SIG-M5 treated with dmso at 0.1 percent for 504 hours (cell line): ENCODE measurements around the gene INMT.
"Not testable (repeated sequence)": the region's sequence is repeated elsewhere in the genome, so short reads cannot be mapped to it uniquely, and the experiment has no call there.

Experiments used
- DNase-seq: peaks from one replicate; lab custom pipeline; 2025; ENCODE audit not compliant: unreplicated experiment; lab: John Stamatoyannopoulos, UW

INMT gene

DNA sequence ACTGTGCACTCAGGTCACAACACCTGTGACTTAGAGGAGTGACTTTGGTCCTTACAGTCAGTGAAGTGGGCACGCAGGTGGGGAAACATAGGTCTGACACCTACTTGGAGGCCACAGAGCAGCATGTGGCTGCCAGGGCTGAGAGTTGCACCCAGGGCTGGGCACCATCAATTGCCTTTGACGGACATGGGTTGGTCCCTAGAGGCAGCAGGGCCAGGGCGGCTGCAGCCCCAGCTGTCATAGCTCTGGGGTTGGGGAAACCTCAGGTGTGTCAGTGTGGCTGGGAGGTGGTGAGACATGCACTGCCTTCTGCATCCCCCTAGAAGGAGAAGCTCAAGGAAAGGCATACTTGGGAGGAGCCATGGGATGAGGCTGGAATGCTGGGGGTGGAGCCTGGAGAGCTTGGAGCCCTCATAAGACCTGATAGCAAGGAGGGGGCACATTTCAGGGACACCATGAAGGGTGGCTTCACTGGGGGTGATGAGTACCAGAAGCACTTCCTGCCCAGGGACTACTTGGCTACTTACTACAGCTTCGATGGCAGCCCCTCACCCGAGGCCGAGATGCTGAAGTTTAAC is at the start of gene INMT:
INMT (plus strand) TSS at position 440 of the 578 bp plus-strand sequence; CDS start at position 456, 16 bp downstream.
- DNase-seq = no peak

DNA sequence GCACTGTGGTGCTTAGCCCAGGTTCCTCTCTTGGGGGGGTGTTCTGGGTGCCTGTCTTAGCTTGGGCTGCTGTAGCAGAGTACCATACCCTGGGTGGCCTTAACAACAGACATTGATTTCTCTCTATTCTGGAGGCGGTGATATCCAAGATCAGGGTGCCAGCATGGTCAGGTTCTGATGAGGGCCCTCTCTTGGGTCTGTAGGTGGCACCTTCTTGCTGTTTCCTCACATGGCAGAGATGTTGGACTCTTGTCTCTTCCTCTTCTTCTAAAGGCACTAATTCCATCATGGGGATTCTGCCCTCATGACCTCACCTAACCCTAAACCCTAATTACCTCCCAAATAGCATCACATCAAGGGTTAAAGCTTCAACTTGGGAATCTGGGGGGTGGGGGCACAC is 49.7 kb upstream of the INMT start:
- peak; percentile 52 for DNase-seq

DNA sequence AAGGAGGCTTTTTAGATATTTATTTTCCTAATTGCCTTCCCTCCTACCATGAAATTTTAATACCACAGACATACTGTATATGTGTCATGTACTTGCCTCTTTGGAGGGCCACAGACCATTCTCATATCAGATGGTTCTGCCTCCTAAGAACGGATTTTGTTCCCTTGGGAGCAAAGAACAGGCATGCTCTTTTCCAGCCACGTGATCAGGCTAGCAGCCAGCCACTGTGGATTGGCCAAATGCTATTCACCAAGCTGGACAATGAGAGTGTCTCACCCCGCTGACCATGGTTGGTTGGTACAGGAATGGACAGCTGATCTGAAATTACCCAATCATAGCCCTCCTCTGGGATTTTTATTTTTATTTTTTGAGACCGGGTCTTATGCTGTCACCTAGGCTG is 48.2 kb upstream of the INMT start:
- DNase-seq = no peak

DNA sequence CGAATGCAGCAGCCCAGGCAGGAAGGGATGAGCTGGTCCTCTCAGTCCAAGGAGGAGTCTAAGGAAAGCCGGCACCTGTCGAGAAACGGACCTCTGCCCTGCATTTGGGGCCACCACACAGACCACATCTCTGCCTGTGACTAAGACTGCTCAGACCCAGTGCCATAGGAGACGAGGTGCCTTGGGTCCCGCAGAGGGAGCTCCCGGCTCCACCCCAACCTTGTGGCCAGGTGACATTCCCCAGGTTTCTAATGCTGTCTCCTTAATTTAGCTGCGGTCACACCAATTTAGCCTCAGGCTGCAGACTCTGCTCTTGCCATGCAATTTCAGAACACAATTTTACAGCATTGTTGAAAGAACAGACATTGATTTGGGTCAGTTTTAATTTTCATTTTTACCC is 46.9 kb upstream of the INMT start:
- no peak for DNase-seq

DNA sequence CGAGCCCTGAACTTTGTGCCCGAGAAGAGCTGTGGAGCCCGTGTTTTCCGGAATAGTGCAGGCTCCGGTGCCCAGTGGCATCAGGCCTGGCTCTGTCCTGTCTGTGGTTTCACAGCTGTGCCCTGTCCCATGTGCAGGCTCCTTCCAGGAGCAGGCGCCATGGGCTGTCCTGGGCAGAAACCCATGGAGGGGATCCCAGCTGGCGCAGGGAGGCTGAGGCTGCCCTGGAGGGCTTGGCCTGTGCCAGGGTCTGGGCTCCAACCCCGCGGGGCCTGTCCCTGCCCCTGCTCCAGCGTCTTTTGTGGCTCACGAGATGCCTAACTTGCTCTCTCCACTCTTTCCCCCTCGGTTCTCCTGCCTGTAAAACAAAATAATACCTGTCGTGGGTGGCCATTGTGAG is 46.3 kb upstream of the INMT start:
- no peak for DNase-seq

DNA sequence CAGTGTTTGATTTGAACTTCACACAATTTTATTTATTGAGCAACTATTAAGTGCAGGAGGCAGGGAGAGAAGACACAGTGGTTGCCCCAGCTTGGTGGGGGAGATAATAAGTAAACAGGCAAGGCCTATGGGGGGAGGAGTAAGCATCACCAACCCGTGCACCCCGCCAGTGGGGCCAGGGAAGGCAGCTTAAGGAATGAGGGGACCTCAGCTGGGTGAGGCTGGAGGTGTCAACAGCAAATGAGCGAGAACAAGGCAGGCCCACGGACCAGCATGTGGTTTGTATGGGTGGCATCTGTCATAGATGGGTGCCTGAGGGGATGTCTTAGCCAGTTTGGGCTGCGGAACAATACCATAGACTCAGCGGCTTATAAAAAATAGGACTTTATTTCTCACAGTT is 45.6 kb upstream of the INMT start:
- DNase-seq = no peak

DNA sequence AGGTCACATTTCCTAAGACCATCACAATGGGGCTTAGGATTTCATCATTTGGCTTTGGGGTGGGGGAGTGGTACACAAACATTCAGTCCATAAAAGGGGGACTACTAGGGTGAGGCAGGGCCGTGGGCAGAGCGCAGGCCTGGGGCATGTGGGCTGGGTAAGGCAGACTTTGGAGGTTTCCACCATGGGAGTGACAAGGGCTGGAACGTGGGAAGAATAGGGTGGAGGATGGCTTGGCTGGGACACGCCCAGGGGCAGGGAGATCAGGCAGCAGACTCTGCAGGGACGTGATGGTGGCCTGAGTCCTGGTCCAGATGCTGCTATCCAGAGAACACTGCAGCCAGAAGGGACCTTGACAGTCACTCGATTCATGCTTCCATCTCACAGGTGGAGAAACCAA is 45.0 kb upstream of the INMT start:
- no peak for DNase-seq

DNA sequence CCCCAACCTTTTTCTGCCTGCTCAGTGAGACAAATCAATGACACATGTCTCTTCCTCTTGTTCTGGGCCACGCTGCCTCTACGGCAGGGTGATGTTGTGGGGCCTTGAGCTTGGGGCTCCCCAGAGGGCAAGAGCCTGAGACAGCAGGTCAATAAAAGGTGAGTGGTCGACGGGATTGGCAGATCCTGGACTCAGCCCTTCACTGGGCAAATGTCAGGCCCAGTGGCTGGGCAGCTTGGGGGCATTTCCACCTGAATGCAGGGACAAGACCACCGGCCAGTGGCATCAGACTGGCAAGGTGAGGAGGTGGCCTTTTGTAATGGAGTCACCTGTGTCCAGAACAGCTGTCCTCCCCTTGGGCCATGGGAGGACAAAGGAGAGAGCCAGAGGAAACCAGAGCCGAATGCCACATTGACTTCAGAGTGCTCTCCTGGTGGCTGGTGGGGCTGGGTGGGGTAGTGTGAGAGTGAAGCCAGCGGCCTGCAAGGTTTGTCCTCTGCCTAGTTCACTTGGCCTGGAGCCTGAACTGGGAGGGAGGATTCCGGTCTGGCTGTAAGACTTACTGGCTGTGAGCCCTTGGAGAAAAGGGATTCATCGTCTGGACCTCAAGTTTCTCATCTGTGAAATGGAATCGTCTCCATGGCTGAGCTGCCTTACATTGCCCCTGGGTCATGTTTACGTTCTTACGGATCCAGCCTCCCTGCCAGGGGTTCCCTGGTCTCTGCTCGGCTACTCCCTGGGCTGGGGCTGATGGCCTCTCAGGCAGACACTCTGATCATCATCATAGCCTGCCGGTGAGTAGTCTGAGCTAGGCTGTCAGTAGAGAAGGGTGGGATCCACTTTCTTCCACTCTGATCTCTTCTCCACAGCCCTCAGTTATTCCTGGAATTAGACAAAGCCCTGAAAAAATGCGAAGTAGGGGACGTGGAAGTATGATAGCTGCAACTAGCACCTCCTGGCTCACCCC is 44.3 kb upstream of the INMT start:
- DNase-seq = no peak

DNA sequence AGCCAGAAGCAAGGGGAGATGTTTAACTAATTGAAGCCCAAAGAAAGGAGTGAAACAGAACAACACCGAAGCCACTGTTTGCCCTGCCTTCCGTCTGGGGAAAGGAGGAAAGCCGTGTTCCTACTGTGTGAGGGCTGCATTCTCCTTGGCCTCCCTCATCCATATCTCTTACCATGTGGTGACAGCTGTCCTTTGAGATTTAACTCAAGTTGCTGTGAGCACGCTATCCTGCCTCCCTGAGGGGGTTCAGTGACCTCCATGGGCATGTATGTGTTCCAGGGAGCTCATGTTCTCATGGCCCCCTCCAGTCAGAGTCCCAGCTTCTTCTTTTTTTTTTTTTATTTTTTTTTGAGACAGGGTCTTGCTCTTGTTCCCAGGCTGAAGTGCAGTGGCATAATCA is 43.5 kb upstream of the INMT start:
- no peak for DNase-seq

DNA sequence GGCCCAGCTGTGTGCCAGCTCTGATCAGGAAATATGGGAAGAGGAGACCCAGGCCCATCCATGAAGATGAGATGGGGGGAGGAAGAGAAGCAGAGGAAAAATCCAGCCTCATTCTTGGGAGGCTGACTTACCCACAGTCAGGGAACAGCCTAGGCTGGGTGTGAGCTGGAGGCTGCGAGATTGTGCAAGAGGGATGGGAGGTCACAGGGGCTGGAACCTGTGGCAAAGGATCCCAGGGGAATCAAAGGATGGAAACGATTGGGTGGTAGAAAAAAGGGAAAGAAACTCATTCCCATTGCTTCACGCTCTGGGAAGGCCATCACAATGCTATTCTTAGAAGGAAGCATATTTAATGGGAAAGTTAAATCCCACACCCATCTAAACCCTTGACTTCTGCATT is 43.0 kb upstream of the INMT start:
- no peak for DNase-seq

DNA sequence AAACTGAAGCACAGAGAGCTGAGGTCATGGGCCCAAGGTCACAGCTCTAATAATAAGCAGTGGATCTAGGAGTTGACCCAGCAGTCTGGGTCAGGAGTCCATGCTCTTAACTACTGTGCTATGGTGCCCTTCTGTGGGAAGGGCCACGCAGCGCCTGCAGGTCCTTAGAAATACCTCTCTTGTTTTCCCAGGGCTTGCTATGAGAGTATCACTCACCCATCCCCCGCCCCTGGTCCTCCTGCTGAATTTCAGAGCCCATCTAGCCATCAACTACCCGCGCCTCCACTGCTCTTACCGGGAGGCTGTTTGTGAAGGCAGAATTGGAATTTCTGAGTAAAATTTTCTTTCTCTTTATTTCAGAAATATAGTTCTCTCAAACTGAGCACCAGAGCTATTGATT is 42.4 kb upstream of the INMT start:
- DNase-seq = no peak

DNA sequence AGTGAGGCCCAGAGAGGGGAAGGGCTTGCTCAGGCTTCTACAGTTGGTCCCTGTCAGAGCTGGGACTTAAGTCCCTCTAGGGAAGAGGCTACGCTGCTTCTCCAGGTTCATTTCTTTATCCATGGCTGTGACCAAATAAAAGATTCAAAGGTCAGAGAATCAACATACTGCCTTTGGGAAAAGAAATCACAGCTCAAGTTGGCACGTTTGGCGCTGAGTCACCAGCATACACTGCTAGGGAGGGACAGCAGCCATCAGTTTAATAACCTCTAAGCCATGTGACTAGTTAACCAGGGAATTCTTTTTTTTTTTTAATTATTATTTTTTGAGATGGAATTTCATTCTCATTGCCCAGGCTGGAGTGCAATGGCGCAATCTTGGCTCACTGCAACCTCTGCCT is 41.3 kb upstream of the INMT start:
- no peak for DNase-seq

DNA sequence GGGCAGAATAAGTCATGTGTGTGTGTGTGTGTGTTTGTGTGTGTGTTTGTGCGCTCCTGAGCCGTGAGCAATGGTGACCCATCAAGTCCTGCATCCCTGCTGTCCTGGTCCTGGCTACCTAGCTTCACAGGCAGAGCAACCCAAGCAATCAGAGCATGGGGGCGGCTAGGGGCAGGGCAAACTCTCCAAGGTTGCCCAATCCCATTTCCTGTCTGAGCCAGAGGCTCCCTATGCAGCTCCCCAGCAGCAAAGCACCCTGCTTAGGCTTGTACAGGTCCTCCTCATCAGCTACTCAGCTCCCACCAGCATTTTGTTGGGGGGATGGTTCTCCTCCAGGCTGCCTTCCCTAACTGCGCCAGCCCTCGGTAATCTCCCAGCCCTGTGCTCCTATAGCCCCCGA is 38.5 kb upstream of the INMT start:
- peak; percentile 1 for DNase-seq

DNA sequence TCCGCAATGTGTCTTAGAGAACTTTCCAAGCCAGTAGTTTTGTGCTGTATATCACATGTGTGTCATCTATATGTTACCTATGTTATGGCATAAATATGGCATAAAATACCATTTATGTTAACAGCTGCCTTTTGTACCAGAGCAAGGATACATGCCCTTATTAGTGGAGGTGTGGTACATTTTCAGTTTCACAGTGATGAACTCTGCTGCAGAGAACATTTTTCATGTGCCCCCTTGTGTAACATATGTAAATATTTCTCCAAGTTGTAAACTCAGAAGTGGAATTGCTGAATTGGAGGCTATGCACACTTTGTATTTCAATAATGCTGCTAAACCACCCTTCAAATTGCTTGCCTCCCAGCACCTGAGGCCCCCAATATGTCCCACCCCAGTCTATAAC is 37.8 kb upstream of the INMT start:
- DNase-seq = no peak

DNA sequence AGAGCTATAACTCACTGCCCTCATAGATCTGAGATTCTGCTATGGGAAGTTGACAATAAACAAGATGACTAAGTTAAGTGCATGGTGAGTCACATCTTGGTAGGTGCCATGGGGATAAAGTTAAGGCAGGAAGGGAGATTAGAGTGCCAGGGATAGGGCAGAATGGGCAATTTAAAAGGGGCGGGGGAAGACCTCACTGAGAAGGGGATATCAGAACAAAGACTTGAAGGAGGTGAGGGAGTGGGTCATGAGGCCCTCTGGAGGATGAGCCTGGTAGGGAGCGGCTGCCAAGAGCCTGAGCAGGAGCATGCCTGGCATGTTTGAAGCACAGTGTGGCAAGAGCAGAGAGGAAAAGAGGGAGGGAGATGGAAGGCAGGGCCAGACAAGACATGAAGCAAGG is 34.8 kb upstream of the INMT start:
- DNase-seq = no peak

DNA sequence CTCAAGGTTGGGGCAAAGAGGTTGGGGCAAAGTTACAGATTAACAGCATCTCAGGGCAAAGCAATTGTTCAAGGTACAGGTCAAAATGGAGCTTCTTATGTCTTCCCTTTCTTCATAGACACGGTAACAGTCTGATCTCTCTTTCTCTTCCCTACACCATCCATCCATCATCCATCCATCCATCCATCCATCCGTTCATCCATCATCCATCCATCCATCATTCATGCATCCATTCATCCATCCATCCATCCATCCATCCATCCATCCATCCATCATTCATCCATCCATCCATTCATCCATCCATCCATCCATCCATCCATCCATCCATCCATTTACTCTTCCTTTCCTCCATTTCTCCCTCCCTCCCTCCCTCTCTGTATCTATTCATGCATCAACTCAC is 32.5 kb upstream of the INMT start:
- not testable (repeated sequence) for DNase-seq

DNA sequence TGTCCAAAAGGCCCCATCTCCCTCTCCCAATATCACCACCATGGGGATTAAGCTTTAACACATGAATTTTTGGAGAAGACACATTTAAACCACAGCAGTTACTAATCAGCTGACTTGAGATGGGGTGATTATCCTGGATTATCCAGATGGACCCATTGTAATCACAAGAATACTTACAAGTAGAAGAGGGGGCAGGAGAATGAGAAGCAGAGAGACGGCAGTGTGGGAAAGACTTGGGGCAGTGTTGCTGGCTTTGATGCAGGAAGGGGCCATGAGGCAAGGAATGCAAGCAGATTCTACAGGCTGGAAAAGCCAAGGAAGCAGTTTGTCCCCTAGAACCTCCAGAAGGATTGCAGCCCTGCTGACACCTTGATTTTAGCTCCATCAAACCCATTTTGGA is 30.7 kb upstream of the INMT start:
- DNase-seq = no peak

DNA sequence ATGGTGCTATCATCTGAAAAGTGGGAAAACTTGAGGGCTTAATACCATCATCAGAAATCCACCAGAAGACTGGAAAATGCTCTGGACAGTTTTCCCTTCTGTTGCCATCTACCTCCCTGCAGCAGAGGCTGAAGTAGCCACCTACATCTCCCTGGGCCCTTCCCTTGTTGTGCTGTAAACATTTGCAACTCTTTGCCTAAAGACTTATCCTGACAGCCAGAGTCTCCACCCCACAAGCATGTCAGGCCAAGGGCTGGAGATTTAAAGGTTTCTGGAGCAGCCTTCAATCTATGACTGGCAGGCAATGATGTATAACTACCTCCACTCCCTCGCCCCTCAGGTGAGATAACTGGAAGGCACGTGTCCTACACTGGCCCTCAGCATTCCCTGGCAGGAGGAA is 29.7 kb upstream of the INMT start:
- DNase-seq = no peak

DNA sequence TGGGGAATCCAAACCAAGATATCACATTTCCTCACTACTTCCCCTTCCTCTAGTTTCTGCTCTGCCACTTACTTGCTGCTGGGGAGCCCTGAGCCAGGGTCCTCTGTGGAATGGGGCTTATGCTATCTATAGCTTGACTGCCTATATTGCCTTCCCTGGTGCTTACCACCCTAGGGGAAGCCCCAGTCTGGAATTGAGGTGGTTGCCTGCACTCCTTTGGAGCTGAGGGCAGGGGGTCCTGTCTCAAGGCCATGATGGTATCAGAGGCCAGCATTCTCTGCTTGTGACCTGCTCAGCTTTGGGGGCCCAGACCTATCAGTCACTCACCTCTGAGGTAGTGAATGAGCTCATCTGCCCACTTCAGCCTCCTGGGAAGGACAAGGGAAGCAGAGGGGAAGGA is 29.3 kb upstream of the INMT start:
- DNase-seq = no peak

DNA sequence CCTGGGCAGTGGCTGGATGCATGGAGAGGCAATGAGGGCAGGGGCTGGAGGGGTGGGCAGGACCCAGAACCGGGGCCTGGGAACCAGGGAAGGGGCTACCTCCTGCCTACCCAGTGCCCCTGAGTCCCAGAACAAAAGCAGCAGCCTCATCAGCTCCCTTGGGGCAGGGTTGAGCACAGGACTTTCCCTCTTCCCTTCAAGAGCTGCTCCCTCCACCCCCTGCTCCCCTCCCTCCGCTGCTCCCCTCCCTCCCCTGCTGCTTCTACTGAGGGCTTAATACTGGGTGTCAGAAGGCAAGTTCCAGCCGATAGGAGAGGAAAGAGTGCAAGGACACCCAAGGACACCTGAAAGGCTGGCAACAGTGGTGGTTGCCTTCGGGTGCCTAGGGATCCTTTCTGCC is 28.2 kb upstream of the INMT start:
- DNase-seq = no peak

DNA sequence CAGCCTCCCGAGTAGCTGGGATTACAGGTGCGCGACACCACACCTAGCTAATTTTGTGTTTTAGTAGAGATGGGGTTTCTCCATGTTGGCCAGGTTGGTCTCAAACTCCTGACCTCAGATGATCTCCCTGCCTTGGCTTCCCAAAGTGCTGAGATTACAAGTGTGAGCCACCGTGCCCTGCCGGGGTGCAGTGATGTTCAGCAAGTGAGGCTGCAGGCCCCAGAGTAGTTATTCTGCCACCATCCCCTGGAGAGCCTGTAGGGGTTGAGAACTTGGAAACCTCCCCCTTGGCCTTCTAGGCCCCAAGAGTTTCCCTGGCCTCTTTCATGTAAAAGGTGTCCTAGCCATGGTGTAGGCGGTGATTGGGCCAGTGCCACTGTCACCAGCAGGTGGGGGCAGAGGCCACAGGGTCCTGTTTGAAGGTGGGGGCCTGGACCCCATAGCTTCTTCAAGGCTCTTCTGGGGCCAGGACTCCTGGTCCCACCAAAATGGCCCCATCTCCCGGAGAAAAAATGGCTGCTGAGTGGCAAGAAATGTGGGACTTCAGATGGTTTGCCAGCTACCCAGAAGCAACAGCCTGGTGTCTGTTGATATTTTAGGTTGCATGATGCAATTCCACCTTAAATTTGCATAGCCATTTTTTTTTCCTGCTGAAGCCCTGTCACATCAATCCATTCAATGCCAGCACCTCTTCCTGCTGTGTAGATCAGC is 25.5 kb upstream of the INMT start:
- no peak for DNase-seq
